CD4-positive, CD25-positive, alpha-beta regulatory T cell (primary cell): Measurements from ENCODE around the gene MAST4. TPM values are rescaled to one million over a fixed set of nuclear protein-coding genes. Genes with fewer than 3 reads are reported as not detected.

ENCODE experiments used
- ATAC-seq, 2 donors: fragments of 150-1000 bp; cut with Tn5 transposase; one replicate each; pipeline ENCODE4 v1.10.0; 2021; ENCODE audit warnings: low read depth in 2 of 2, moderate number of reproducible peaks in 2 of 2, moderate library complexity in 1 of 2
- DNase-seq, 3 donors: peaks; one replicate each; pipeline versions ENCODE4 v3.0.0 to v3.0.0-alpha.2; 2012 to 2022; ENCODE audit warnings: mixed read lengths in 1 of 3
- H3K27ac ChIP-seq: one replicate; pipeline ENCODE4 v1.7.0; 2013; ENCODE audit warnings: mild to moderate bottlenecking, low read length; ENCODE audit not compliant: insufficient read depth, poor library complexity, severe bottlenecking
- H3K27me3 ChIP-seq: one replicate; pipeline ENCODE4 v1.7.0; 2013; ENCODE audit warnings: low read length; ENCODE audit not compliant: control insufficient read depth, insufficient read depth
- H3K36me3 ChIP-seq: one replicate; pipeline ENCODE4 v1.7.0; 2013; ENCODE audit warnings: mild to moderate bottlenecking, low read length, moderate library complexity; ENCODE audit not compliant: control insufficient read depth, insufficient read depth
- H3K4me1 ChIP-seq: 2 replicates; pipeline ENCODE4 v1.7.0; 2013; ENCODE audit warnings: mild to moderate bottlenecking, low read length; ENCODE audit not compliant: insufficient read depth, control insufficient read depth, poor library complexity, severe bottlenecking
- H3K4me3 ChIP-seq: one replicate; pipeline ENCODE4 v1.7.0; 2013; ENCODE audit warnings: low read depth, mild to moderate bottlenecking, low read length, moderate library complexity
- H3K9me3 ChIP-seq, 2 experiments: 1 replicate in 1 of 2; 2 replicates in 1 of 2; pipeline ENCODE4 v1.7.0; 2013; ENCODE audit warnings: low read length in 2 of 2, mild to moderate bottlenecking in 1 of 2, moderate library complexity in 1 of 2; ENCODE audit not compliant: control insufficient read depth in 2 of 2
- H3K27ac Mint-ChIP-seq, 3 donors: one replicate each; pipeline ENCODE4 v1.8.0; 2020 to 2022; ENCODE audit warnings: mild to moderate bottlenecking in 3 of 3, mixed read lengths in 3 of 3, moderate library complexity in 2 of 3
- H3K27me3 Mint-ChIP-seq: one replicate; pipeline ENCODE4 v1.8.0; 2022; ENCODE audit warnings: mild to moderate bottlenecking, mixed read lengths
- H3K36me3 Mint-ChIP-seq: one replicate; pipeline ENCODE4 v1.8.0; 2020; ENCODE audit warnings: mixed read lengths
- H3K4me1 Mint-ChIP-seq, 4 donors: one replicate each; pipeline ENCODE4 v1.8.0; 2020 to 2022; ENCODE audit warnings: mixed read lengths in 4 of 4, mild to moderate bottlenecking in 1 of 4
- H3K4me3 Mint-ChIP-seq, 4 donors: one replicate each; pipeline ENCODE4 v1.8.0; 2020 to 2022; ENCODE audit warnings: mild to moderate bottlenecking in 4 of 4, mixed read lengths in 4 of 4, moderate library complexity in 3 of 4
- H3K9me3 Mint-ChIP-seq, 7 donors: one replicate each; pipeline ENCODE4 v1.8.0; 2020 to 2022; ENCODE audit warnings: mixed read lengths in 7 of 7, mild to moderate bottlenecking in 3 of 7, moderate library complexity in 2 of 7
- polyA plus RNA-seq, 4 donors: library from polyadenylated mRNA; unstranded; fragments of 300-500 nt; fragmentation: Illumina TruSeq; gene quantifications; one replicate each; pipeline ENCODE4 v1.2.3, GENCODE V29; 2021
- total RNA-seq: library from RNA; stranded (reverse); gene quantifications from one replicate; pipeline ENCODE4 v1.2.3, GENCODE V29; 2022

Gene MAST4
- total and polyA plus RNA-seq, 5 donors from 2014 or later: 11.7 to 54.1 (median 12.7) TPM

DNA sequence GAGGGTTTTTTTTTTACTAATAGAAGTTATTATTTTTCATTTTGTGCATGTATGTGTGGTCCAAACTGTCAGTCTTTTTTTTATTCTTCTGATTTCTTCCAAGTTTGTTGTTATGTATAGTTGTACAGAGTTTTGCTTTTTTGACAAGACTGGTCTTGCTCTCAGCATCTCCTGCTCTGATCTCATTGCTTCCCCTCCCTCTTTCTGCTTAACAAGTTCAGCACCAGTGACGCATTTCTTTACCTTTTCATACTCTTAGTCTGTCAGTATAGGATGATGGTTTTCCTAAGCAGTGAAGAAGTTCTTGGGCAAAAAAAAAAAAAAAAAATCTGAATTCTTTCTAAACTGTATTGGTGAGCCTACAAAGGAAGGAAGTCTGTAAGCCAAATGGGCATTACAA lies 465.3 kb downstream of the MAST4 start:
- H3K9me3 ChIP-seq: no peaks in the 10 kb centered on the region
- no peak overlapping the region for H3K4me3 ChIP-seq
- Mint-ChIP-seq H3K4me3 (no peak overlapping the region), H3K36me3 (peaks cover 17% of the 10 kb centered on the region), H3K27ac (peak overlapping the region in 1 of 3 donors; percentile 4), H3K9me3 (no peaks in the 10 kb centered on the region), H3K27me3 (no peaks in the 10 kb centered on the region), H3K4me1 (peaks cover 20 to 48% (median 34%) of the 10 kb centered on the region in 4 donors)
- H3K27me3 ChIP-seq: no peaks in the 10 kb centered on the region
- peaks cover 14% of the 10 kb centered on the region for H3K36me3 ChIP-seq
- DNase-seq: no peak
- peaks cover 6% of the 10 kb centered on the region for H3K4me1 ChIP-seq
- ATAC-seq: no peak
- no peak overlapping the region for H3K27ac ChIP-seq

DNA sequence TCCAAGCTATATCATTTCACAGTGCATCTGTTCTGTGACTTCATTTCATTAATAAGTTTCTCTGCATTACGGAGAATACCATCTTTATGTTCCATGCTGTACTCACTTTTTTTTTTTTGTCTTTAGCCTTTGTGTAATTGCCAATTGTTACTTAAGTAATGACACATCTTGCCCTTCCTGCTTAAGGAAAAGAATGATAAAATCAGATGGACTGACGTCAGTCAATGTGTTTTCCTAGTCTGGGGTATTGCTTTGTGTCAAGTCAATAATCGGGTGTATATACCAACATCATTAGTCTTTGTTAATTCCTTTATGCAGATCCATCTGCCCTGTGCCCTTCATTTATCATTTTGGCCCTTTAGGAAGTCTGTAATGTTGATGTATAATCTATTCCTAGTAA lies 466.9 kb downstream of the MAST4 start:
- H3K27ac ChIP-seq: no peak overlapping the region
- H3K9me3 ChIP-seq: no peaks in the 10 kb centered on the region
- Mint-ChIP-seq H3K27ac (no peak overlapping the region), H3K9me3 (no peaks in the 10 kb centered on the region), H3K4me3 (no peak overlapping the region), H3K4me1 (peaks cover 20 to 42% (median 34%) of the 10 kb centered on the region in 4 donors), H3K36me3 (peaks cover 16% of the 10 kb centered on the region), H3K27me3 (no peaks in the 10 kb centered on the region)
- H3K36me3 ChIP-seq: peaks cover 14% of the 10 kb centered on the region
- DNase-seq (no peak), ATAC-seq (no peak)
- peaks cover 6% of the 10 kb centered on the region for H3K4me1 ChIP-seq
- no peaks in the 10 kb centered on the region for H3K27me3 ChIP-seq
- H3K4me3 ChIP-seq: no peak overlapping the region

GRCh38 chr5:67063791-67064190 lies 467.6 kb downstream of the MAST4 start:
- Mint-ChIP-seq H3K27ac (no peak overlapping the region), H3K4me1 (peaks cover 20 to 42% (median 35%) of the 10 kb centered on the region in 4 donors), H3K4me3 (no peak overlapping the region), H3K36me3 (peaks cover 18% of the 10 kb centered on the region), H3K27me3 (no peaks in the 10 kb centered on the region), H3K9me3 (no peaks in the 10 kb centered on the region)
- H3K4me3 ChIP-seq: no peak overlapping the region
- ATAC-seq (no peak), DNase-seq (no peak)
- no peaks in the 10 kb centered on the region for H3K27me3 ChIP-seq
- H3K36me3 ChIP-seq: peaks cover 14% of the 10 kb centered on the region
- H3K27ac ChIP-seq: no peak overlapping the region
- H3K9me3 ChIP-seq: no peaks in the 10 kb centered on the region
- peaks cover 6% of the 10 kb centered on the region for H3K4me1 ChIP-seq

DNA sequence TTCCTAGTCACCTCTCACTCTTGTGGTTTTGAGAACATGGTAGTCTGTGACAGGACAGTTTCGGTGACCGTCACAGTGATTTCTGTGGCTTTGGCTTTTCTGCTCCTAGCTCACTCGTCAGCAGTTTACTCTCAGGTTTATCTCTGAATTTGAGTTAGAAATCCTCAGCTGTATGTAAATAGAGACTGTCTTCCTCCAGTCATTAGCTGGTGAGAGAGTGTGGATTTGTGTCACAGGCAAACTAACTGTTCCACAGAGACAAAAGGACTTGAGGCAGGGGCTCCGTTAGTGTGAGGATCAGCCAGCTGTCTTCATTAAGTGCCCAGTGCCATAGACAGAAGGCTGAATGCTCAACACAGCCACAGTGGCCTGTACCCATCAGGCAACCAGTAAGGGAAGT lies 469.0 kb downstream of the MAST4 start:
- H3K27me3 ChIP-seq: no peaks in the 10 kb centered on the region
- H3K9me3 ChIP-seq: no peaks in the 10 kb centered on the region
- Mint-ChIP-seq H3K4me1 (peaks cover 20 to 43% (median 32%) of the 10 kb centered on the region in 4 donors), H3K27ac (peak overlapping the region in 1 of 3 donors; percentile 2), H3K9me3 (no peaks in the 10 kb centered on the region), H3K36me3 (peaks cover 15% of the 10 kb centered on the region), H3K4me3 (peak overlapping the region in 1 of 4 donors; percentile 56), H3K27me3 (no peaks in the 10 kb centered on the region)
- peaks cover 6% of the 10 kb centered on the region for H3K4me1 ChIP-seq
- ATAC-seq: no peak
- peaks cover 14% of the 10 kb centered on the region for H3K36me3 ChIP-seq
- no peak overlapping the region for H3K4me3 ChIP-seq
- DNase-seq: peak in 1 of 3 donors; percentile 57
- H3K27ac ChIP-seq: no peak overlapping the region

DNA sequence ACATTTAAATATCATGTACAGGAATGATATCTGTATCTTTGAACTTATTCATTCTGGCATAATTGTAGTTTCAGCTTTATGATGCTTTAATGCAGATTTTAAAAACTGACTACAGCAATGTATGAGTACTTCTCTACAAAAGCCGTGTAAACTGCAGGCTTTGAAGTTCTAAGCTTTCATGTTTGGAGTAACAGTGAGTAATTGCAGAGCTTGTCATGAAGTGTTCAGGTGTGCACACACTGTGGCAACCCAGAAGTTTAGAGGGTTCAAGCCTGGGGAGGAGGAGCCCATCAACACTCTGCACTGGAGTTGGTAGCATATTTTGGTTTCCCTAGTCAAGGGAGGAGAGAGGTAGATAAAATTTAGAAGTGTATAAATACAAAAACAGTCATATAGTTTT lies 469.5 kb downstream of the MAST4 start:
- ATAC-seq: no peak
- no peaks in the 10 kb centered on the region for H3K9me3 Mint-ChIP-seq
- H3K36me3 Mint-ChIP-seq: peaks cover 14% of the 10 kb centered on the region

DNA sequence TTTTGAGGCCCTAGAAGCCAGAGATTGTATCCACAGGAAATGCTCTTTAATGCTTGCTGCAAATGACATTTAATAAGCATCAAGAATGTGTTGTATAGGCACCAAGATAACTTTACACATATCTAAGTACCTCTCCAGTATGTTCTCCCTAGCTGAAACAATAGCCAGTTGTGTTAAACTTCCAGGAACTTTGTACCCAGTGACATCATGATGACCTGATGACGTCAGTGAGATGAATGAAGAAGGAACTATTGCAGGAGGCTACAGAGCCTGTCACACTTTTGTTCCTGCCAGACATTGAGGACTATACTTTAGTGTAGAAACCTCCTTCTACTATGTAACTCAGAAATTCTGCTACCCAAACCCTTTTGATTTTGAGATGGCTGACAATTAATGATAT lies 470.6 kb downstream of the MAST4 start:
- peaks cover 14% of the 10 kb centered on the region for H3K36me3 Mint-ChIP-seq
- no peak overlapping the region for H3K4me3 ChIP-seq
- H3K27me3 Mint-ChIP-seq: no peaks in the 10 kb centered on the region
- no peak for ATAC-seq
- no peak overlapping the region for H3K4me3 Mint-ChIP-seq
- no peak for DNase-seq
- H3K27ac Mint-ChIP-seq: no peak overlapping the region
- peaks cover 14% of the 10 kb centered on the region for H3K36me3 ChIP-seq
- no peaks in the 10 kb centered on the region for H3K27me3 ChIP-seq
- H3K27ac ChIP-seq: no peak overlapping the region
- peaks cover 6% of the 10 kb centered on the region for H3K4me1 ChIP-seq
- peaks cover 14 to 37% (median 31%) of the 10 kb centered on the region in 4 donors for H3K4me1 Mint-ChIP-seq
- no peaks in the 10 kb centered on the region for H3K9me3 ChIP-seq
- H3K9me3 Mint-ChIP-seq: no peaks in the 10 kb centered on the region

More for the DNA sequence above, 469.5 kb downstream of the MAST4 start:
- no peaks in the 10 kb centered on the region for H3K27me3 ChIP-seq
- no peak overlapping the region for H3K4me3 ChIP-seq
- DNase-seq: no peak
- peaks cover 14% of the 10 kb centered on the region for H3K36me3 ChIP-seq
- peaks cover 20 to 45% (median 31%) of the 10 kb centered on the region in 4 donors for H3K4me1 Mint-ChIP-seq
- no peak overlapping the region for H3K27ac ChIP-seq
- H3K4me3 Mint-ChIP-seq: no peak overlapping the region
- peaks cover 6% of the 10 kb centered on the region for H3K4me1 ChIP-seq
- H3K27ac Mint-ChIP-seq: no peak overlapping the region
- no peaks in the 10 kb centered on the region for H3K9me3 ChIP-seq
- no peaks in the 10 kb centered on the region for H3K27me3 Mint-ChIP-seq

DNA sequence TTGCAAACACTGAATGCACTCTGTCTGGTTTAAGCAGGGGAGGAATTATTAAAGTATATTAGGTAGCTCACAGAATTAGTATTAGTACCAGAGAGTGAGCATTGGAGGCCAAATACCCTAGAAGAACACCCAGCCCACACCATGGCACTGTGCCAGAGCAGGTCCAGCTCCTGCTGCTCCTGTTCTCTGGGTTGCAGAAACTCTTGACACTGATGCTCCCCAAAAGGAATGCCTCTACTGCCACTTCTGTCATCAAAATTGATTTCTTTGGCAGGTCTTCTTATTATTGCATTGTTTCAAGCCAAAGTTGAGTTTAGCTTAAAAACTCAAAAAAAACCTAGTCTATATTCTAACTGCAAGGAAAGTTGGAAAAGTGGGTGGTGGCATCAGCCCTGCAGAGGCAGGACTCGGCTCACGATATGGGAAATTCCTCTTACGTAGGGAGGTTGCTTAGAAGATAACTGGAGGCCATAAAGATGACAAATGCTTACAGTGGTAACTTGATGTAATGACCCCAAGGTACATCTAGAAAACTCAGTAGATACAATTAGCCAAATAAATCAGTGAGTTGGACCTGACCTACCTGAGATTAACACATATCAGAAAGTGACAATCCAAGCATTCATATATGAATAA lies 477.0 kb downstream of the MAST4 start:
- Mint-ChIP-seq H3K4me1 (peaks cover 9 to 33% (median 15%) of the 10 kb centered on the region in 4 donors), H3K27ac (peak overlapping the region in 1 of 3 donors; percentile 20), H3K27me3 (no peaks in the 10 kb centered on the region), H3K36me3 (peaks cover 5% of the 10 kb centered on the region), H3K9me3 (no peaks in the 10 kb centered on the region), H3K4me3 (no peak overlapping the region)
- Histone ChIP-seq H3K9me3 (no peaks in the 10 kb centered on the region), H3K36me3 (no peaks in the 10 kb centered on the region), H3K4me3 (no peak overlapping the region), H3K4me1 (no peaks in the 10 kb centered on the region), H3K27me3 (no peaks in the 10 kb centered on the region), H3K27ac (no peak overlapping the region)
- DNase-seq (no peak), ATAC-seq (no peak)

DNA sequence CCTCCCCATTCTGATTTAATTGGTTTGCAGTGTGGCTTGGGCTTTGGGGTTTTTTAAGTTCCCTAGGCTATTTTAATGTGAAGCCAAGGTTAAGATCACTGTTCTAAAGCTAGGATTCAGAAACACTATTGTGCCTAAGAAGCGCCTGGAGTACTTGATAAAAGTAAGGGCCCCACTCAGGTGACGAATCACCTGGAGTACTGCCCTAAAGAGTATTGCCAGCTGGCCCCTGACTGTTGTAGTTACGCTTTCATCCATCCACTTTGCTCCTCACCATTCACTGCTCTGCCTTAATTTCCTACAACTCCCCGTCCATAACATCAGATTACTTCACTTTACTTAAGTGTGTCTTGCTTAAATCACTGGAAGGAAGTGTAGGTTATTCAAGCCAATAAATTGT lies 481.1 kb downstream of the MAST4 start:
- ATAC-seq (no peak), DNase-seq (no peak)
- Histone ChIP-seq H3K9me3 (no peaks in the 10 kb centered on the region), H3K36me3 (no peaks in the 10 kb centered on the region), H3K4me1 (no peaks in the 10 kb centered on the region), H3K27ac (no peak overlapping the region), H3K4me3 (no peak overlapping the region), H3K27me3 (no peaks in the 10 kb centered on the region)
- no peak overlapping the region for H3K27ac Mint-ChIP-seq
- H3K36me3 Mint-ChIP-seq: peaks cover 4% of the 10 kb centered on the region
- peaks cover 0 to 27% (median 13%) of the 10 kb centered on the region in 4 donors for H3K4me1 Mint-ChIP-seq
- no peak overlapping the region for H3K4me3 Mint-ChIP-seq
- no peaks in the 10 kb centered on the region for H3K9me3 Mint-ChIP-seq
- H3K27me3 Mint-ChIP-seq: no peaks in the 10 kb centered on the region
